ENCODE data around the gene WNT1. TPM values are rescaled to one million over a fixed set of nuclear protein-coding genes. Genes with fewer than 3 reads are reported as not detected.

The WNT1 gene
- total and polyA plus RNA-seq, 11 donors: 0.29 TPM; not detected in 10

GRCh38 chr12:48968467-48968866, 9.7 kb upstream of the WNT1 start:
- TF ChIP-seq CTCF (IDR thresholded peaks at IDR 0.05) (no peak), POLR2A (IDR thresholded peaks at IDR 0.05) (no peak)
- intact Hi-C loops (cut with DNase I): no loop called here
- H3K4me3 ChIP-seq: no peak overlapping the region
- H3K27me3 ChIP-seq: peaks cover 24 to 60% (median 44%) of the 10 kb centered on the region in 9 donors
- WGBS, 4 donors: 79 to 90% (median 87%) methylated on average over 3 of the region's 3 CpGs
- DNase-seq: no peak
- H3K9me3 ChIP-seq: no peaks in the 10 kb centered on the region
- ATAC-seq: no peak
- no peaks in the 10 kb centered on the region for H3K36me3 ChIP-seq
- H3K27ac ChIP-seq: no peak overlapping the region
- peaks cover 0 to 27% (median 12%) of the 10 kb centered on the region in 12 donors for H3K4me1 ChIP-seq

- intact Hi-C loops (cut with DNase I): no loop called here
- ATAC-seq: no peak
- TF ChIP-seq POLR2A (IDR thresholded peaks at IDR 0.05) (no peak), CTCF (IDR thresholded peaks at IDR 0.05) (no peak)
- no peaks in the 10 kb centered on the region for H3K36me3 ChIP-seq
- no peak for DNase-seq
- peaks cover 0 to 34% (median 12%) of the 10 kb centered on the region in 12 donors for H3K4me1 ChIP-seq
- H3K9me3 ChIP-seq: no peaks in the 10 kb centered on the region
- H3K27ac ChIP-seq: no peak overlapping the region
- 49 to 55% (median 54%) methylated on average over 6 to 8 of the region's 8 CpGs for WGBS, 4 donors
- H3K4me3 ChIP-seq: no peak overlapping the region
- peaks cover 27 to 60% (median 52%) of the 10 kb centered on the region in 9 donors for H3K27me3 ChIP-seq
Observed at GRCh38 chr12:48969160-48969771, 8.9 kb upstream of the WNT1 start.

- peaks cover 0 to 35% (median 12%) of the 10 kb centered on the region in 12 donors for H3K4me1 ChIP-seq
- 8 to 21% (median 14%) methylated on average over 29 to 77 of the region's 77 CpGs for WGBS, 4 donors
- ATAC-seq (peak in 3 of 4 donors; percentile 7 to 32 (median 30)), DNase-seq (peak in 1 of 5 donors; percentile 31)
- peaks cover 27 to 68% (median 60%) of the 10 kb centered on the region in 9 donors for H3K27me3 ChIP-seq
- H3K36me3 ChIP-seq: no peaks in the 10 kb centered on the region
- intact Hi-C loops (cut with DNase I): no loop called here
- H3K9me3 ChIP-seq: no peaks in the 10 kb centered on the region
- peak overlapping the region in 9 of 12 donors; percentile 4 to 51 (median 37) for H3K4me3 ChIP-seq
- H3K27ac ChIP-seq: no peak overlapping the region
- TF ChIP-seq POLR2A (IDR thresholded peaks at IDR 0.05) (no peak), CTCF (IDR thresholded peaks at IDR 0.05) (peak in 3 of 12 donors; percentile 14 to 24 (median 15))
Observed at GRCh38 chr12:48969833-48970701, 8.1 kb upstream of the WNT1 start.

- intact Hi-C loops (cut with DNase I): no loop called here
Observed at GRCh38 chr12:48970702-48971334, 7.3 kb upstream of the WNT1 start.

More at GRCh38 chr12:48970702-48971334, 7.3 kb upstream of the WNT1 start:
- H3K4me3 ChIP-seq: peak overlapping the region in 8 of 12 donors; percentile 18 to 51 (median 43)
- TF ChIP-seq CTCF (IDR thresholded peaks at IDR 0.05): no peak
- no peak for TF ChIP-seq POLR2A (IDR thresholded peaks at IDR 0.05)
- no peak overlapping the region for H3K27ac ChIP-seq
- ATAC-seq (no peak), DNase-seq (no peak)
- H3K9me3 ChIP-seq: no peaks in the 10 kb centered on the region
- H3K4me1 ChIP-seq: peaks cover 0 to 35% (median 12%) of the 10 kb centered on the region in 12 donors
- peaks cover 27 to 71% (median 66%) of the 10 kb centered on the region in 9 donors for H3K27me3 ChIP-seq
- WGBS, 4 donors: 31 to 46% (median 36%) methylated on average over 10 of the region's 10 CpGs
- H3K36me3 ChIP-seq: no peaks in the 10 kb centered on the region
